Testis (tissue), 2 donors: Measurements from ENCODE around the gene ZNF423.

Experiments used
- POLR2A ChIP-seq: fragments of 450-650 bp; IDR thresholded peaks from one replicate; pipeline ENCODE4 v1.6.1; 2017; ENCODE audit warnings: antibody characterized with exemption, mild to moderate bottlenecking, moderate library complexity
- TF ChIP-seq, protein P1 (sequence below), 3 experiments: fragments of 450-650 bp in 2 of 3; fragments of 200-600 bp in 1 of 3; sonication (generic) in 1 of 3; IDR thresholded peaks; one replicate each; pipeline ENCODE4 v1.5.1; 2016 to 2019; ENCODE audit warnings: antibody characterized with exemption in 3 of 3, mild to moderate bottlenecking in 2 of 3, moderate library complexity in 1 of 3

GRCh38 chr16:49492896-49493626 is 362.9 kb downstream of the ZNF423 start:
- TF ChIP-seq, protein P1, sequence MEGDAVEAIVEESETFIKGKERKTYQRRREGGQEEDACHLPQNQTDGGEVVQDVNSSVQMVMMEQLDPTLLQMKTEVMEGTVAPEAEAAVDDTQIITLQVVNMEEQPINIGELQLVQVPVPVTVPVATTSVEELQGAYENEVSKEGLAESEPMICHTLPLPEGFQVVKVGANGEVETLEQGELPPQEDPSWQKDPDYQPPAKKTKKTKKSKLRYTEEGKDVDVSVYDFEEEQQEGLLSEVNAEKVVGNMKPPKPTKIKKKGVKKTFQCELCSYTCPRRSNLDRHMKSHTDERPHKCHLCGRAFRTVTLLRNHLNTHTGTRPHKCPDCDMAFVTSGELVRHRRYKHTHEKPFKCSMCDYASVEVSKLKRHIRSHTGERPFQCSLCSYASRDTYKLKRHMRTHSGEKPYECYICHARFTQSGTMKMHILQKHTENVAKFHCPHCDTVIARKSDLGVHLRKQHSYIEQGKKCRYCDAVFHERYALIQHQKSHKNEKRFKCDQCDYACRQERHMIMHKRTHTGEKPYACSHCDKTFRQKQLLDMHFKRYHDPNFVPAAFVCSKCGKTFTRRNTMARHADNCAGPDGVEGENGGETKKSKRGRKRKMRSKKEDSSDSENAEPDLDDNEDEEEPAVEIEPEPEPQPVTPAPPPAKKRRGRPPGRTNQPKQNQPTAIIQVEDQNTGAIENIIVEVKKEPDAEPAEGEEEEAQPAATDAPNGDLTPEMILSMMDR (IDR thresholded peaks at IDR 0.05), result no peak
- TF ChIP-seq POLR2A, result no peak
